SK-N-MC (cell line): ENCODE results near the gene PCP4L1.
"Not testable (repeated sequence)": the region's sequence is repeated elsewhere in the genome, so short reads cannot be mapped to it uniquely, and the experiment has no call there.

ENCODE experiments used
- DNase-seq: peaks from one replicate; pipeline ENCODE4 v3.0.0-alpha.2; 2011; ENCODE audit warnings: low read depth, low spot score
- H3K27ac ChIP-seq: fragments of 200-600 bp; sonication (generic); 2 replicates; pipeline ENCODE4 v1.5.1; 2016; ENCODE audit warnings: mixed run types
- H3K36me3 ChIP-seq: fragments of 200-600 bp; sonication (generic); 2 replicates; pipeline ENCODE4 v1.6.1; 2017; ENCODE audit warnings: antibody characterized with exemption, low read length, mixed read lengths; ENCODE audit not compliant: insufficient read depth
- H3K4me3 ChIP-seq: fragments of 200-600 bp; sonication (generic); 2 replicates; pipeline ENCODE4 v1.5.1; 2016
- H3K9ac ChIP-seq: fragments of 200-600 bp; sonication (generic); 2 replicates; pipeline ENCODE4 v1.8.0; 2017; ENCODE audit warnings: mixed run types, mixed read lengths; ENCODE audit not compliant: insufficient read length
- H3K9me3 ChIP-seq: fragments of 200-600 bp; sonication (generic); 2 replicates; pipeline ENCODE4 v1.6.1; 2017; ENCODE audit warnings: low read depth, mild to moderate bottlenecking, antibody characterized with exemption, low read length, moderate library complexity, mixed read lengths
- EZH2 ChIP-seq: fragments of 200-600 bp; sonication (generic); IDR thresholded peaks from one replicate; pipeline ENCODE4 v1.6.1; 2017; ENCODE audit warnings: antibody characterized with exemption
- FOXP2 ChIP-seq: optimal IDR thresholded peaks from 2 replicates; pipeline ENCODE3; 2011; ENCODE audit warnings: mild to moderate bottlenecking, moderate library complexity; ENCODE audit not compliant: insufficient read depth; ENCODE audit errors: extremely low read length, control extremely low read depth
- POLR2AphosphoS5 ChIP-seq: IDR thresholded peaks from 2 replicates; pipeline ENCODE4 v1.6.1; 2012; ENCODE audit warnings: mild to moderate bottlenecking, low read depth, low read length, borderline replicate concordance

PCP4L1 gene

GRCh38 chr1:161314201-161314981 is 55.8 kb downstream of the PCP4L1 start, which contains the start of gene SDHC:
SDHC (plus strand) TSS chr1:161314381; CDS start chr1:161314406, 25 bp downstream.
- no peaks in the 10 kb centered on the region for H3K9me3 ChIP-seq
- peak within 1 kb of the TSS; percentile 95 for H3K4me3 ChIP-seq
- TF ChIP-seq EZH2 (no peak), POLR2AphosphoS5 (peak; percentile 98), FOXP2 (peak; percentile 66)
- peak within 1 kb of the TSS; percentile 98 for H3K9ac ChIP-seq
- peak; percentile 53 for DNase-seq
- H3K36me3 ChIP-seq, result no peaks in the 10 kb centered on the region
- peak within 1 kb of the TSS; percentile 88 for H3K27ac ChIP-seq

DNA sequence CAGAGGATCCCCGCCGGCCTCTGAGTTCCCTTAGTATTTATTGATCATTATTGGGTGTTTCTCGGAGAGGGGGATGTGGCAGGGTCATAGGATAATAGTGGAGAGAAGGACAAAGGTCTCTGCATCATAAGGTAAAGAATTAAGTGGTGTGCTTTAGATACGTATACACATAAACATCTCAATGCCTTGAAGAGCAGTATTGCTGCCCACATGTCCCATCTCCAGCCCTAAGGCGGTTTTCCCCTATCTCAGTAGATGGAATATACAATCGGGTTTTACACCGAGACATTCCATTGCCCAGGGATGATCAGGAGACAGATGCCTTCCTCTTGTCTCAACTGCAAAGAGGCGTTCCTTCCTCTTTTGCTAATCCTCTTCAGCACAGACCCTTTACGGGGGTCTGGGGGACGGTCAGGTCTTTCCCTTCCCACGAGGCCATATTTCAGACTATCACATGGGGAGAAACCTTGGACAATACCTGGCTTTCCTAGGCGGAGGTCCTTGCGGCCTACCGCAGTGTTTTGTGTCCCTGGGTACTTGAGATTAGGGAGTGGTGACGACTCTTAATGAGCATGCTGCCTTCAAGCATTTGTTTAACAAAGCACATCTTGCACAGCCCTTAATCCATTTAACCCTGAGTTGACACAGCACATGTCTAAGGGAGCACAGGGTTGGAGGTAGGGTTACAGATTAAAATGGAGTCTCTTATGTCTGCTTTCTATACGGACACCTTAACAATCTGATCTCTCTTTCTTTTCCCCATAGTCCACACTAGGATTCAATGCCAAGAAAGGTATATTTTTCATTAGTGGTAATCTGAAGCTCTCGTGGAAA is 57.5 kb downstream of the PCP4L1 start:
- not testable (repeated sequence) for H3K9me3 ChIP-seq, H3K27ac ChIP-seq, H3K4me3 ChIP-seq, H3K9ac ChIP-seq, DNase-seq, H3K36me3 ChIP-seq

DNA sequence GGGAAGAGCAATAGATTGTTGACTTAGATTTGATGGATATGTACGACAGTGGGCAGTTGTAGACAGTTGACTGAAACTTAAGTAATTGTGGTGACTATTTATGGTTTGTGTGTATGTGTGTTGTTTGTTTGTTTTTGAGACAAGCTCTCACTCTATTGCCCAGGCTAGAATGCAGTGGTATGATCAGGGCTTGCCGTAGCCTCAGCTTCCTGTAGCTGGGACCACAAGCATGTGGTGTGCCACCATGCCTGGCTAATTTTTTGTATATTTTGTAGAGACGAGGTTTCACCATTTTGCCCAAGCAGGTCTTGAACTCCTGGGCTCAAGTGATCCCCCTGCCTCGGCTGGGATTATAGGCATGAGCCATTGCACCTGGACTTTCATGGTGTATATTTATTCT is 65.5 kb downstream of the PCP4L1 start:
- H3K9me3 ChIP-seq, result no peaks in the 10 kb centered on the region
- no peak overlapping the region for H3K27ac ChIP-seq
- TF ChIP-seq EZH2, result no peak
- no peak for TF ChIP-seq FOXP2
- no peak for TF ChIP-seq POLR2AphosphoS5
- peaks cover 24% of the 10 kb centered on the region for H3K36me3 ChIP-seq
- H3K4me3 ChIP-seq, result no peak overlapping the region
- H3K9ac ChIP-seq, result no peak overlapping the region
- DNase-seq, result no peak

DNA sequence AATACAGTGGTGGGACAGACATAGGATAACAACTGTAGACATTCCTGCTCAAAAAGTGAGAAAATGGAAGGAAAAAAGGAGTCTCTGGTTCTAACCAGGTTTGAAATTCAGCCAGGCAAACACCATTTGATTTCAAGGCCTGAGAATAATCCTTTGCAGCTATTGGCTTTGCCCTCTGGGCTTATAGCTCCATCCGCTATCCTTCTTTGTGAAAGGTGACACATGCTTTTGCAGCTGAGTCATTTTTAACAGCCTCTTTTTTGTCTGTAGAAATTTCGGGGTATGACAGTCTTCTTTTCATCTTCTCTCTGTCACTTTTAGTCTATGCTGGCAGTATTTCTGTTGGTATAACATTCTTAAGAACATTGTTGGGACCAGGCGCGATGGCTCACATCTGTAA is 71.8 kb downstream of the PCP4L1 start:
- Histone ChIP-seq H3K36me3 (peaks cover 62% of the 10 kb centered on the region), H3K27ac (peak overlapping the region; percentile 19; the same call in 1 of the 2 replicates), H3K4me3 (no peak overlapping the region), H3K9ac (no peak overlapping the region), H3K9me3 (no peaks in the 10 kb centered on the region)
- no peak for DNase-seq
- TF ChIP-seq FOXP2 (no peak), POLR2AphosphoS5 (no peak), EZH2 (no peak)

DNA sequence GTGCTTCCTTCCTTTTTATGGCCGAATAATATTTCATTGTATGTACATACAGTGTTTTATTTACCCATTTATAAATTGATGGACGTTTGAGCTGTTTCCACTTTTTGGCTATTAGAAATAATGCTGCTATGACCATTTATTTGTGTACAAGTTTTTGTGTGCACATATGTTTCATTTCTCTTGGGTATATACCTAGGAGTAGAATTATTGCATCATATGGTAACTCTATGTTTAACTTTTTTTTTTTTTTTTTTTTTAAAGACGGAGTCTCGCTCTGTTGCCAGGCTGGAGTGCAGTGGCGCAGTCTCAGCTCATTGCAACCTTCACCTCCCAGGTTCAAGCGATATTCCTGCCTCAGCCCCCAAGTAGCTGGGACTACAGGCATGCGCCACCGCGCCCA is 74.6 kb downstream of the PCP4L1 start:
- Histone ChIP-seq H3K36me3 (peaks cover 49% of the 10 kb centered on the region), H3K27ac (no peak overlapping the region), H3K9me3 (no peaks in the 10 kb centered on the region), H3K4me3 (no peak overlapping the region), H3K9ac (no peak overlapping the region)
- TF ChIP-seq POLR2AphosphoS5 (no peak), EZH2 (no peak), FOXP2 (no peak)
- DNase-seq, result no peak
